Progenitor cell of endocrine pancreas (in vitro differentiated cells): ENCODE results near the gene PPARG. TPM values are rescaled to one million over a fixed set of nuclear protein-coding genes. Genes with fewer than 3 reads are reported as not detected.
"Not testable (repeated sequence)": the region's sequence is repeated elsewhere in the genome, so short reads cannot be mapped to it uniquely, and the experiment has no call there.

ENCODE experiments used
- DNase-seq: peaks from one replicate; pipeline ENCODE4 v3.0.0; 2021; ENCODE audit warnings: low spot score; ENCODE audit not compliant: unreplicated experiment
- H3K27ac Mint-ChIP-seq: 2 replicates; pipeline ENCODE4 v1.8.0; 2021; ENCODE audit warnings: mild to moderate bottlenecking, moderate library complexity, mixed read lengths
- H3K27me3 Mint-ChIP-seq: 2 replicates; pipeline ENCODE4 v1.8.0; 2021; ENCODE audit warnings: mixed read lengths
- H3K36me3 Mint-ChIP-seq: 2 replicates; pipeline ENCODE4 v1.8.0; 2022; ENCODE audit warnings: mixed read lengths; ENCODE audit not compliant: insufficient read depth
- H3K4me1 Mint-ChIP-seq: 2 replicates; pipeline ENCODE4 v1.8.0; 2021; ENCODE audit warnings: low read depth, mixed read lengths
- H3K4me3 Mint-ChIP-seq: 2 replicates; pipeline ENCODE4 v1.8.0; 2021; ENCODE audit warnings: low read depth, mild to moderate bottlenecking, moderate library complexity, mixed read lengths
- H3K9me3 Mint-ChIP-seq: 2 replicates; pipeline ENCODE4 v1.8.0; 2021; ENCODE audit warnings: low read depth, mixed read lengths
- total RNA-seq: library from RNA; stranded (reverse); gene quantifications from 2 replicates; pipeline ENCODE4 v1.2.1, GENCODE V29; 2021
- TF ChIP-seq, protein P1 (sequence below): fragments of 200-600 bp; sonication (generic); IDR thresholded peaks from one replicate; pipeline ENCODE4 v1.5.0; 2021; ENCODE audit warnings: antibody characterized with exemption, mild to moderate bottlenecking; ENCODE audit not compliant: unreplicated experiment

PPARG gene
- total RNA-seq, 1 donor from 2014 or later = 17.1 TPM

DNA sequence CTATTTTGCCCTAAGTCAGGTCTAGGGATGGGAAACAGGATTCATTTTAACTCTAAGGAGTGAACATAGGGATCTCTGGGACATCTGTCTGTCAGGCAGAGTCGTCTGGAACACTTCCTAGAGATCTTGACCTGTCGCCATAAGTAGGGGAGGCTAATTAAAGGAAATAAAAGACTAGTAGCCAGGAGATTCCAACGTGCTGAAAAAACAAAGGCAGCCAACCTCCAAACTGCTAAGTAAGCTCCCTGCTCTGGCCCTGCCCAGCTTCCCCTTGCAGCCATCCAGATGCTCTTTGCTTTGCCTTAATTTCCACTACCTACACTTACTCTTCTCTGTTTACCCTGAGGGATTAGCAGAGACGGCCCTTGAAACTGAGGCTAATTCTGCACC, 177.0 kb downstream of the PPARG start:
- Mint-ChIP-seq H3K27me3 (no peaks in the 10 kb centered on the region), H3K4me1 (peaks cover 6% of the 10 kb centered on the region), H3K4me3 (no peak overlapping the region), H3K9me3 (no peaks in the 10 kb centered on the region), H3K27ac (no peak overlapping the region), H3K36me3 (no peaks in the 10 kb centered on the region)
- no peak for DNase-seq
- TF ChIP-seq, protein P1, sequence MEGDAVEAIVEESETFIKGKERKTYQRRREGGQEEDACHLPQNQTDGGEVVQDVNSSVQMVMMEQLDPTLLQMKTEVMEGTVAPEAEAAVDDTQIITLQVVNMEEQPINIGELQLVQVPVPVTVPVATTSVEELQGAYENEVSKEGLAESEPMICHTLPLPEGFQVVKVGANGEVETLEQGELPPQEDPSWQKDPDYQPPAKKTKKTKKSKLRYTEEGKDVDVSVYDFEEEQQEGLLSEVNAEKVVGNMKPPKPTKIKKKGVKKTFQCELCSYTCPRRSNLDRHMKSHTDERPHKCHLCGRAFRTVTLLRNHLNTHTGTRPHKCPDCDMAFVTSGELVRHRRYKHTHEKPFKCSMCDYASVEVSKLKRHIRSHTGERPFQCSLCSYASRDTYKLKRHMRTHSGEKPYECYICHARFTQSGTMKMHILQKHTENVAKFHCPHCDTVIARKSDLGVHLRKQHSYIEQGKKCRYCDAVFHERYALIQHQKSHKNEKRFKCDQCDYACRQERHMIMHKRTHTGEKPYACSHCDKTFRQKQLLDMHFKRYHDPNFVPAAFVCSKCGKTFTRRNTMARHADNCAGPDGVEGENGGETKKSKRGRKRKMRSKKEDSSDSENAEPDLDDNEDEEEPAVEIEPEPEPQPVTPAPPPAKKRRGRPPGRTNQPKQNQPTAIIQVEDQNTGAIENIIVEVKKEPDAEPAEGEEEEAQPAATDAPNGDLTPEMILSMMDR = no peak

DNA sequence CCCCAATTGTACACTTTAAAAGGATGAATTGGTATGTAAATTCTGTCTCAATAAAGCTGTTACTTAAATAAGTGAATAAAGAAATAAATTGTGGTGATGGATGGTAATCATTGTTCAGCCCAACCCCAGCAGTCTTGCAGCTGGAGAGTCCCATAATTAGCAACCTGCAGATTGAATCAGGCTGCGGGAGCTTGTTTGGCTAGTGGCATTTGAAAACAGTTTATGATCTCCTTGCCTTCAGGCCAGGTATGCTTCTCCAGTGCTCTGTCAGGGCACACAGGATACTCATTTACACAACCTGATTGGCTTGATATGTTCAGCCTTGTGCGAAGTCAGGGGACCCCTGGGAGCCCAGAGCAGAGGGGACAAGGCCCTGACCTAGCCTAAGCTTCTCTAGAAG, 178.9 kb downstream of the PPARG start:
- Mint-ChIP-seq H3K4me3 (no peak overlapping the region), H3K27ac (peak overlapping the region; percentile 76), H3K4me1 (peaks cover 4% of the 10 kb centered on the region), H3K36me3 (no peaks in the 10 kb centered on the region), H3K27me3 (peaks cover 4% of the 10 kb centered on the region), H3K9me3 (no peaks in the 10 kb centered on the region)
- TF ChIP-seq, protein P1 = no peak
- DNase-seq = no peak

DNA sequence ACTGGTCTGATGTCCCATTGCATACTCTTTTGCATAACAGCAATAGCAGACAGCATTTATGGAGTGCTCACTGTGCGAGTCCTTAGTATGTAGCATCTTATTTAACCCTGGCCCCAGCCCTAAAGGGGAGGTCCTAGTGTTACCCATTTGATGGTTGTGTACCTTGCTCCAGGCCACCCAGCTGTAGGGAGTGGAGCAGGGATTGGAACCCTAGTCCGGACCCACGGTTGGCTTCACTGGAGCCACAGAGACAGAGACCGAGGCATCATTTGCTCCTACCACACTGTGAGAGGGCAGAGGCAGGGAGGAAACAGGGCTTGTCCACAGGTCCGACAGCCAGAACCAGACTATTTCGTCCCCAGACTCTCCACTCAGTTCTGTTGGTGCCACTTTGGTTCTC, 179.4 kb downstream of the PPARG start:
- Mint-ChIP-seq H3K27me3 (peaks cover 4% of the 10 kb centered on the region), H3K27ac (no peak overlapping the region), H3K9me3 (no peaks in the 10 kb centered on the region), H3K4me3 (no peak overlapping the region), H3K4me1 (peaks cover 8% of the 10 kb centered on the region), H3K36me3 (no peaks in the 10 kb centered on the region)
- no peak for DNase-seq
- TF ChIP-seq, protein P1 = no peak

DNA sequence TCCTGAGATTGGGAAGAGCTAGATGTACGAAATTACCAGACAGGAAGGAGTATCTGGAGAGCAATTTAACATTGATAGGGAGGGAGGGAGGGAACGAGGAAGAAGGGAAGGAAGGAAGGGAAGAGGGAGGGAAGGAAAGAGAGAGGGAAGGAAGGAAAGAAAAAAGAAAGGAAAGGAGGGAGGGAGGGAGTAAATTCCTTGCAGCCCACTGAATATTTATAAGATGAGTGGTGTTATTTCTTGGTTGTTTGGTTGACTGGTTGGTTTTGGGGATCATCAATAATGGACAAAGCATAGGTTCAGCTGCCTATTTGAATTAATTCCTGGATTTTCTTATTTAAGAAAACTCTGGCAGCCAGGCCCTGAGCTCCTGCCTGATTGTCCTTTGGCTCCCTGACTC, 179.9 kb downstream of the PPARG start:
- H3K9me3 Mint-ChIP-seq = no peaks in the 10 kb centered on the region
- peaks cover 9% of the 10 kb centered on the region for H3K4me1 Mint-ChIP-seq
- TF ChIP-seq, protein P1 = no peak
- H3K27ac Mint-ChIP-seq = no peak overlapping the region
- no peak for DNase-seq
- H3K4me3 Mint-ChIP-seq = no peak overlapping the region
- no peaks in the 10 kb centered on the region for H3K36me3 Mint-ChIP-seq
- peaks cover 4% of the 10 kb centered on the region for H3K27me3 Mint-ChIP-seq

DNA sequence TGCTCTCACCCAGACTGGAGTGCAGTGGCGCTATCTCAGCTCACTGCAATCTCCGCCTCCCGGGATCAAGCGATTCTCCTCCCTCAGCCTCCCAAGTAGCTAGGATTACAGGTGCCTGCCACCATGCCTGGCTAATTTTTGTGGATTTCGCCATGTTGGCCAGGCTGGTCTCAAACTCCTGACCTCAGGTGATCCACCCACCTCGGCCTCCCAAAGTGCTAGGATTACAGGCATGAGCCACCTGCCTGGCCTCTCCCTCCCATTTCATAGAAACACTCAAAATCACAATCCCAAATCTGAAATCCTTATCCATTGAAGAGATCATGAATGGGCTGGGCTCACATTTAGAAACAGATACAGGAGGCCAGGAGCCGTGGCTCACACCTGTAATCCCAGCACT, 180.4 kb downstream of the PPARG start:
- not testable (repeated sequence) for H3K4me1 Mint-ChIP-seq, H3K27me3 Mint-ChIP-seq, H3K9me3 Mint-ChIP-seq, H3K4me3 Mint-ChIP-seq, DNase-seq, H3K27ac Mint-ChIP-seq, H3K36me3 Mint-ChIP-seq

DNA sequence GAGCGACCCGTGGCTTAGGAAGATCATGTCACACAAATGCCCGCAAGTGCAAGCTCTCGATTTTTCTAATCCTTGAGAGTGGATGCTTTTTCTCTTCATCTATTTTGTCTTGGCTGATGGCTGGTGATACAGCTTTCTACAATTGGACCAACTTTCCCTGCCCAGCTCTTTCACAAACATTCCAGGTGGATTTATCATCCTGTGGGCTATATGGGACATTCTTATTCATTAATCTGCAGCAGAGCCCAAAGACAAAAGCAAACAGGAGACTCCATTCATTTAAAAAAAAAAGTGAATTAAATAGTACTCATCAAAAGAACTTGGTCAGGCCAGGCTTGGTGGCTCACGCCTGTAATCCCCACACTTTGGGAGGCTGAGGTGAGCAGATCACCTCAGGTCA, 181.2 kb downstream of the PPARG start:
- H3K36me3 Mint-ChIP-seq = no peaks in the 10 kb centered on the region
- DNase-seq = no peak
- TF ChIP-seq, protein P1 = no peak
- H3K4me1 Mint-ChIP-seq = peaks cover 9% of the 10 kb centered on the region
- peaks cover 4% of the 10 kb centered on the region for H3K27me3 Mint-ChIP-seq
- H3K4me3 Mint-ChIP-seq = no peak overlapping the region
- no peaks in the 10 kb centered on the region for H3K9me3 Mint-ChIP-seq
- H3K27ac Mint-ChIP-seq = peak overlapping the region; percentile 85
